HepG2 (cell line): ENCODE data around the gene GNA14. TPM values are rescaled to one million over a fixed set of nuclear protein-coding genes. Genes with fewer than 3 reads are reported as not detected.

Experiments used
- ATAC-seq: fragments of 200-7000 bp; cut with Tn5 transposase; 3 replicates; pipeline ENCODE4 v1.9.1; 2020; ENCODE audit warnings: mild to moderate bottlenecking, moderate library complexity
- BruUV-seq: library from RNA; stranded (reverse); fragments of 400-500 nt; replicated peaks from 2 replicates; lab custom pipeline; 2021; lab: Mats Ljungman, UMichigan
- CTCF ChIA-PET: fragments of 300-600 bp; formaldehyde crosslinking; extraction: SDS; loops from one replicate; lab custom pipeline; 2021; ENCODE audit warnings: low total read pairs, inconsistent platforms, low intra/inter-chr PET ratio; lab: Yijun Ruan, JAX
- POLR2A ChIA-PET: fragments of 350-600 bp; sonication (Branson Sonifier 250); formaldehyde crosslinking; loops from one replicate; lab custom pipeline; 2020; ENCODE audit warnings: antibody characterized with exemption, inconsistent platforms; lab: Yijun Ruan, JAX
- DNase-seq: peaks from one replicate; pipeline ENCODE4 v3.0.0-alpha.2; 2015; ENCODE audit warnings: low spot score
- FAIRE-seq: peaks from 3 replicates; lab custom pipeline; 2011; peaks lifted over from hg19 to GRCh38; lab: Jason Lieb, UNC
- H2AFZ ChIP-seq: one replicate; pipeline ENCODE4 v1.6.1; 2011; ENCODE audit warnings: low read length, inconsistent platforms
- H3K27ac ChIP-seq: fragments of 300-600 bp; 3 replicates; pipeline ENCODE4 v1.8.0; 2011; ENCODE audit warnings: mixed run types, mild to moderate bottlenecking, mixed read lengths, low read length, inconsistent platforms; ENCODE audit not compliant: insufficient read depth; ENCODE audit errors: extremely low read length
- H3K27me3 ChIP-seq, 2 experiments: fragments of 200-600 bp in 1 of 2; 2 replicates in 1 of 2; 3 replicates in 1 of 2; pipeline versions ENCODE4 v1.6.0 to v1.8.0; 2011; ENCODE audit warnings: low read length in 2 of 2, mild to moderate bottlenecking in 2 of 2, moderate library complexity in 2 of 2, inconsistent platforms in 1 of 2; ENCODE audit not compliant: insufficient read depth in 2 of 2, control insufficient read depth in 1 of 2
- H3K36me3 ChIP-seq, 2 experiments: fragments of 200-600 bp in 1 of 2; replicated peaks in 1 of 2; 2 replicates in 1 of 2; 3 replicates in 1 of 2; pipeline versions ENCODE4 v1.5.1 to v1.8.0; 2011; ENCODE audit warnings: low read length in 2 of 2, inconsistent platforms in 1 of 2; ENCODE audit not compliant: insufficient read depth in 2 of 2, control insufficient read depth in 1 of 2
- H3K4me1 ChIP-seq: 2 replicates; pipeline ENCODE4 v1.5.1; 2012; ENCODE audit warnings: low read length, inconsistent platforms; ENCODE audit not compliant: insufficient read depth
- H3K4me2 ChIP-seq: 2 replicates; pipeline ENCODE4 v1.6.0; 2011; ENCODE audit warnings: low read depth, low read length, inconsistent platforms
- H3K4me3 ChIP-seq, 3 experiments: fragments of 200-600 bp in 1 of 3; sonication (generic), shearing (Covaris generic) in 1 of 3; replicated peaks in 1 of 3; 2 replicates each; pipeline ENCODE4 v1.5.1; 2011 to 2016; ENCODE audit warnings: low read length in 3 of 3, inconsistent platforms in 2 of 3, low read depth in 2 of 3, mild to moderate bottlenecking in 2 of 3, control low read depth in 1 of 3, mixed read lengths in 1 of 3; ENCODE audit not compliant: insufficient read depth in 1 of 3
- H3K79me2 ChIP-seq: one replicate; pipeline ENCODE4 v1.6.1; 2011; ENCODE audit warnings: low read length, inconsistent platforms; ENCODE audit not compliant: insufficient read depth
- H3K9ac ChIP-seq: 2 replicates; pipeline ENCODE4 v1.6.0; 2011; ENCODE audit warnings: mild to moderate bottlenecking, low read depth, low read length, inconsistent platforms; ENCODE audit not compliant: insufficient read depth
- H3K9me3 ChIP-seq: 2 replicates; pipeline ENCODE4 v1.5.1; 2012; ENCODE audit warnings: mild to moderate bottlenecking, low read length
- H4K20me1 ChIP-seq: 2 replicates; pipeline ENCODE4 v1.6.0; 2011; ENCODE audit warnings: inconsistent platforms, mild to moderate bottlenecking, low read length, moderate library complexity; ENCODE audit not compliant: insufficient read depth
- NFIB ChIP-seq: sonication (generic); formaldehyde crosslinking; IDR thresholded peaks from 2 replicates; pipeline ENCODE4 v1.9.0; 2021; ENCODE audit warnings: missing genetic modification reagents, mild to moderate bottlenecking, borderline replicate concordance
- ZMYM4 ChIP-seq: sonication (generic); formaldehyde crosslinking; IDR thresholded peaks from 2 replicates; pipeline ENCODE4 v1.8.1; 2023; ENCODE audit warnings: mild to moderate bottlenecking, missing genetic modification reagents
- ZNF570 ChIP-seq: sonication (generic); formaldehyde crosslinking; IDR thresholded peaks from 2 replicates; pipeline ENCODE4 v1.4.0; 2020; ENCODE audit warnings: mild to moderate bottlenecking, missing genetic modification reagents, borderline replicate concordance
- ZNF841 ChIP-seq: sonication (generic); formaldehyde crosslinking; IDR thresholded peaks from 2 replicates; pipeline ENCODE4 v1.8.1; 2023; ENCODE audit warnings: missing genetic modification reagents, borderline replicate concordance
- WGBS: methylation state at CpG from one replicate; pipeline ENCODE4 v1.1.6; 2017; ENCODE audit warnings: low lambda C conversion rate; 5-methylcytosine and 5-hydroxymethylcytosine counted together
- in situ Hi-C: cut with HindIII; loops from 2 replicates; pipeline ENCODE4 v1.10.0; 2017; ENCODE audit warnings: low pct_unique_long_range_greater_than_20kb; ENCODE audit not compliant: extremely low pct_ligation_motif_present
- intact Hi-C: fragments of 100-400 bp; cut with micrococcal nuclease; formaldehyde crosslinking; loops from one replicate; pipeline ENCODE4 v1.10.0; 2022; ENCODE audit not compliant: unreplicated experiment
- polyA plus RNA-seq, 8 experiments: library from polyadenylated mRNA; depleted of rRNA in 3 of 8; stranded (reverse) in 7 of 8; unstranded in 1 of 8; fragments of >200 nt; fragmentation: Illumina TruSeq in 4 of 8; extraction: Trizol in 4 of 8; gene quantifications; 2 replicates each; pipeline versions ENCODE4 v1.2.1 to v1.2.3, GENCODE V29; 2011 to 2016; ENCODE audit warnings: low read depth in 4 of 8, missing spikeins in 1 of 8, mixed read lengths in 1 of 8; ENCODE audit not compliant: insufficient read depth in 1 of 8
- total RNA-seq, 5 experiments: library from RNA; depleted of rRNA; stranded (reverse); fragments of >200 nt; fragmentation: Illumina TruSeq; extraction: Trizol; gene quantifications; 2 replicates each; pipeline ENCODE4 v1.2.3, GENCODE V29; 2016; ENCODE audit warnings: low read depth in 1 of 5
- TF ChIP-seq, protein P1 (sequence below): sonication (generic); formaldehyde crosslinking; conservative IDR thresholded peaks from 2 replicates; pipeline ENCODE4 v1.4.0; 2020; ENCODE audit warnings: missing genetic modification reagents
- TF ChIP-seq, protein P2 (sequence below): sonication (generic); formaldehyde crosslinking; IDR thresholded peaks from 2 replicates; pipeline ENCODE4 v1.4.0; 2020; ENCODE audit warnings: missing genetic modification reagents

GNA14 gene
- total and polyA plus RNA-seq, 2 of the 13 experiments (the other 11 are each of a cell fraction or from before 2014, with no cell fraction given), result not detected

DNA sequence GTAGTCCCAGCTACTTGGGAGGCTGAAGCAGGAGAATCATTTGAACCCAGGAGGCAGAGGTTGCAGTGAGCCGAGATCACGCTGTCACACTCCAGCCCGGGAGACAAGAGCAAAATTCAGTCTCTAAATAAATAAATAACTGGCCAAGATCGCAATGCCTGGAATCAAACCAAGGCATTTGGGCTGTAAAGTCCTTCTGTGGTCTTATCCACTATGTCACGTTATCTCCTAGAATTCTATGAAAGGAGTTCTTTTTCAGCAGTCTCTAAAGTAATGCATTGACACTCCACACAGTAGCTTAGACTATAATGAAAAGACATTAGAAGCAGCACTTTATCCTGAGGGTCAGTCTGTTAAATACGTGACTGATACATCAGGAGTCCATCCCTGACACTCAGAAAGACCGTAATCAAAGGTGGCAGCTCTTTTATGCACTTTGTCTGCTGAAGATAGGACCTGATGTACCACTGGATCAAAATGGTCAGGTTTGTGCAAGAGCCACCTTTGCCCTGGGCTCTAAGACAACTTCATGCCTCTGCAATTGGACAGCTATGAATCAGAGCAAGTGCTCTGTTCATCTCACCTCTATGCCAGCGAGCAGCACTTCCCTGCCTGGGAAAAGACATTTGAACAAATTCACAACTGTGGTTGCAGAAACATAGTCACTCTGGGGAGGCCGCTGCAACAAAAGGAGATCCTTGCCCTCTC, 31.7 kb upstream of the GNA14 start:
- DNase-seq, result no peak
- Histone ChIP-seq H3K4me1 (no peaks in the 10 kb centered on the region), H3K9me3 (no peaks in the 10 kb centered on the region), H3K4me3 (no peak overlapping the region), H3K4me2 (no peak overlapping the region), H3K9ac (no peak overlapping the region), H3K27me3 (no peaks in the 10 kb centered on the region; a peak in 1 of 5 replicates), H4K20me1 (no peaks in the 10 kb centered on the region), H3K79me2 (no peaks in the 10 kb centered on the region), H3K27ac (no peak overlapping the region), H3K36me3 (no peaks in the 10 kb centered on the region), H2AFZ (no peak overlapping the region)
- intact Hi-C loops, result no loop called here
- BruUV-seq, result no TSS peak
- ChIA-PET POLR2A (no interaction called here), CTCF (no interaction called here)
- in situ Hi-C loops, result no loop called here
- ATAC-seq, result peak; percentile 41; the same call in 1 of the 3 replicates
- 33% methylated on average over 9 of the region's 9 CpGs for WGBS
- FAIRE-seq, result no peak
- TF ChIP-seq, protein P1, sequence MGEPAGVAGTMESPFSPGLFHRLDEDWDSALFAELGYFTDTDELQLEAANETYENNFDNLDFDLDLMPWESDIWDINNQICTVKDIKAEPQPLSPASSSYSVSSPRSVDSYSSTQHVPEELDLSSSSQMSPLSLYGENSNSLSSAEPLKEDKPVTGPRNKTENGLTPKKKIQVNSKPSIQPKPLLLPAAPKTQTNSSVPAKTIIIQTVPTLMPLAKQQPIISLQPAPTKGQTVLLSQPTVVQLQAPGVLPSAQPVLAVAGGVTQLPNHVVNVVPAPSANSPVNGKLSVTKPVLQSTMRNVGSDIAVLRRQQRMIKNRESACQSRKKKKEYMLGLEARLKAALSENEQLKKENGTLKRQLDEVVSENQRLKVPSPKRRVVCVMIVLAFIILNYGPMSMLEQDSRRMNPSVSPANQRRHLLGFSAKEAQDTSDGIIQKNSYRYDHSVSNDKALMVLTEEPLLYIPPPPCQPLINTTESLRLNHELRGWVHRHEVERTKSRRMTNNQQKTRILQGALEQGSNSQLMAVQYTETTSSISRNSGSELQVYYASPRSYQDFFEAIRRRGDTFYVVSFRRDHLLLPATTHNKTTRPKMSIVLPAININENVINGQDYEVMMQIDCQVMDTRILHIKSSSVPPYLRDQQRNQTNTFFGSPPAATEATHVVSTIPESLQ, result no peak
- TF ChIP-seq, protein P2, sequence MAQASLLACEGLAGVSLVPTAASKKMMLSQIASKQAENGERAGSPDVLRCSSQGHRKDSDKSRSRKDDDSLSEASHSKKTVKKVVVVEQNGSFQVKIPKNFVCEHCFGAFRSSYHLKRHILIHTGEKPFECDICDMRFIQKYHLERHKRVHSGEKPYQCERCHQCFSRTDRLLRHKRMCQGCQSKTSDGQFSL (CRISPR knock-in tag), result no peak
- TF ChIP-seq NFIB (CRISPR knock-in tag) (no peak), ZNF841 (CRISPR knock-in tag) (no peak), ZNF570 (CRISPR knock-in tag) (no peak), ZMYM4 (CRISPR knock-in tag) (no peak)
